22Rv1 (cell line): ENCODE data around the gene NFIA.

Experiments
- H3K27ac ChIP-seq: fragments of 450-650 bp; 2 replicates; pipeline ENCODE4 v1.5.1; 2017
- ZFX ChIP-seq: fragments of 450-650 bp; IDR thresholded peaks from 2 replicates; pipeline ENCODE4 v1.6.1; 2017; ENCODE audit warnings: antibody characterized with exemption, borderline replicate concordance
- TF ChIP-seq, protein P1 (sequence below): fragments of 450-650 bp; IDR thresholded peaks from 2 replicates; pipeline ENCODE4 v1.5.1; 2017; ENCODE audit warnings: mild to moderate bottlenecking

The NFIA gene

DNA sequence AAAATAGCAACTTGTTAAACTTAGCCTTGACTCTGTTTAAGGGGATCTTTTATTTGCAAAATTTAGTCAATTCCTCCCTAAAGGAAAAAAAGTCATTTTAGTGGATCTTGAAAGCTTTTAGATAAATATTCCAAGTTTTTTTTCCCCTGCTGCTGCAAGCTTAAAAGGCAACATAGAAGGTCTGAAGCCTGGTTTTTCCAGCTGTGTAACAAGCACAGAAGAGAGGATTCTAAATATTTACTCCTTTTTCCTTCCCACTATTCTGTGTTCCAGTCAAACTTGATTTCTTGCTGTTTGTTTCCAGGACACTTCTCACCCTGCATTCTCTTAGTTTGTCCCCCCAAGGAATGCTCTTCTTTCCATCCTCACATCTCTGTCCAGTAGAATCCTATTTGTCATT, 86.7 kb downstream of the NFIA start:
- TF ChIP-seq, protein P1, sequence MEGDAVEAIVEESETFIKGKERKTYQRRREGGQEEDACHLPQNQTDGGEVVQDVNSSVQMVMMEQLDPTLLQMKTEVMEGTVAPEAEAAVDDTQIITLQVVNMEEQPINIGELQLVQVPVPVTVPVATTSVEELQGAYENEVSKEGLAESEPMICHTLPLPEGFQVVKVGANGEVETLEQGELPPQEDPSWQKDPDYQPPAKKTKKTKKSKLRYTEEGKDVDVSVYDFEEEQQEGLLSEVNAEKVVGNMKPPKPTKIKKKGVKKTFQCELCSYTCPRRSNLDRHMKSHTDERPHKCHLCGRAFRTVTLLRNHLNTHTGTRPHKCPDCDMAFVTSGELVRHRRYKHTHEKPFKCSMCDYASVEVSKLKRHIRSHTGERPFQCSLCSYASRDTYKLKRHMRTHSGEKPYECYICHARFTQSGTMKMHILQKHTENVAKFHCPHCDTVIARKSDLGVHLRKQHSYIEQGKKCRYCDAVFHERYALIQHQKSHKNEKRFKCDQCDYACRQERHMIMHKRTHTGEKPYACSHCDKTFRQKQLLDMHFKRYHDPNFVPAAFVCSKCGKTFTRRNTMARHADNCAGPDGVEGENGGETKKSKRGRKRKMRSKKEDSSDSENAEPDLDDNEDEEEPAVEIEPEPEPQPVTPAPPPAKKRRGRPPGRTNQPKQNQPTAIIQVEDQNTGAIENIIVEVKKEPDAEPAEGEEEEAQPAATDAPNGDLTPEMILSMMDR, result no peak
- TF ChIP-seq ZFX, result no peak
- H3K27ac ChIP-seq, result no peak overlapping the region

DNA sequence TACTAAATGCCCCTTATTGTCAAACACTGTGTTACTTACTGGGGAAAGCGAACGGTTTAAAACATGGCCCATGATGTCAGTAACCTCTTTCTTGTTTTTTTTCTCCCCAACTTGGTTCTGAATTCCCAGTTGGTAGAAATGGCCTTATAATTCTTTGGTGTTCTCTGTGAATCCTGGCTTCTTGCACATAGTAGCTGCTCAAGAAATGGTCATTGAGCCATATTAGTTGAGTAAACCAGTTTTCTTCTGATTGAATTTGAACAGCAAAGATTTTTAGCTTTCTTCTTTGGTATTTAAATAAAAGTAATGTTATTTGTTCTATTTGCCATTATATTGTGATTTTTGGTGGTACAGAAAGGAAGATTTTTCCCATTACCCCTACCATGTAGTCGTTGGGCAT, 87.3 kb downstream of the NFIA start:
- TF ChIP-seq, protein P1, result no peak
- TF ChIP-seq ZFX, result no peak
- no peak overlapping the region for H3K27ac ChIP-seq

DNA sequence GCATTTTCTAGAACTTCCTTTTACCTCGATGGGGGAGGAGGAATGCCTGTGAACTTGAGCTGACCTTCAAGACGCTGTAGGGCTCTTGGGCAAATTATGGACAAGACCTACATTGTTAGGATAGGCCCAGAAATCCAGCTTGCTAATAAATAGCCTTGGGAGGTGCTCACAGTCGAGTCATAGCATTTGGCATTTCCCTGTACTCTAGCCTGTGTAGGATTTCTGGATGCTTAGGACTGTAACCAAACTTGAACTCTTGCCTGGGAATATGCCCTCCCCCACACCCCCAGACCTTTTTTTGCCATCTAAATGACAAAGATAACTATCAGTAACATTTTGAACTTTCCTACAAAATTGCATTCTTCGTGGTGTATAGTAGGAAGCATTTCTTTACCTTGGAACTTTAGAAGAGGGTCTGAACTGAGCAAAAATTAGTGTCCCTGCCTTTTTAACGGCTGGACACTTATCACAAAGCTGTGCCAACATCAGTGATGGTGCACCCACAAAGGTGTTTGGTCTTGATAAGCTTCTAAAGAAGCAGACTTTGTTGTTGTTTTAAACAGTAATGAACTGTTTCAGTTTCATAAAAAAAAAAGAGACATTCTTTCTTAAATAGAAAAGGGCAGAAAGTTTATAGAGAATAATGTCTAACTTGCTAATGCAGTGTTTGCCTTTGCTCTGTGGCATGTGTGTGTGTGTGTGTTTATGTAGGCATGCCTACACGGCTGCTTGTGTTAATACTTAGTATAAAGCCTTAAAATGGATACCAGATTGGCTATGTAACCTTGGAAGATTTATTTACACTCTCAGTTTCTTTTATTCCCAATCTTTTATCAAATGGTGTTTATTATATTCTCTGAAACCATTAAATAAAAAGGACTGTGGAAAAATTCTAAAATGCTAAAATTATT, 88.2 kb downstream of the NFIA start:
- H3K27ac ChIP-seq, result no peak overlapping the region
- TF ChIP-seq, protein P1, result no peak
- no peak for TF ChIP-seq ZFX

DNA sequence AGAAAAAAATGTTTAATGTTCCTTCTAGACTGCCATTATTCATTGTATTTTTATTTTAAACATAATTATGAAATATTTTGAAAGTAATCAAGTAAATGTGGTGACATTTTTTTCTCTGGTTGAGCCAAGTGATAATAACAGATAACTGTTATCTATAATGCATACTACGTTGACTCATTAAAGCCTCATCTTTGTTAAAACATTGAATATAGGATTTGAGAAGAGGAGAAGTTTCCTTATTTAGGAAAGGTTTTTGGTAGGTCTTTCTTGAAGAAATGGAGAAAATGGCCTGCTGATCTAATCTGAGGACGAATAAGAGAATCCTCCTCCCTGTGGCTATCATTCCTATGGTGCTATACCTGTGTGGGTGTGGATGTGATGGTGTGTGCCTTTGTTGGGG, 89.0 kb downstream of the NFIA start:
- no peak for TF ChIP-seq ZFX
- TF ChIP-seq, protein P1, result no peak
- H3K27ac ChIP-seq, result no peak overlapping the region

DNA sequence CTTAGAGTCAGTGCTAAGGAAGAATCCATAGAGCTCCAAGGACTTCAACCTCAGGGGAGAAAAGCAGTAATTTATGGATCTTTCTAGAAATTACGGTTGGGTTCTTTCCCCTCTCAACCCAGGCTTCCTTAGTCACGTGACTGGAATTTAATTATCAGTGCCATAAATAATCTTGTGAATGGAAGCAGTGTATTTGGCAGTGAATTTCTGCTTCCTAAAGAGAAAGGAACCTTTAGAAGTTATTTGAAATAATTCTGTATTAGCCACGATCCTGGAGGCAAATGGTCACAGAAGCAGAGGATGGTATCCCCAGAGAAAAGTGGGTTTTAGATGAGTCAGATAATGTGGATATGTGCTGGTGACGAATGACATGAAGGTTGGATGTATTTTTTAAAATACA, 89.6 kb downstream of the NFIA start:
- no peak for TF ChIP-seq ZFX
- TF ChIP-seq, protein P1, result no peak
- H3K27ac ChIP-seq, result no peak overlapping the region

DNA sequence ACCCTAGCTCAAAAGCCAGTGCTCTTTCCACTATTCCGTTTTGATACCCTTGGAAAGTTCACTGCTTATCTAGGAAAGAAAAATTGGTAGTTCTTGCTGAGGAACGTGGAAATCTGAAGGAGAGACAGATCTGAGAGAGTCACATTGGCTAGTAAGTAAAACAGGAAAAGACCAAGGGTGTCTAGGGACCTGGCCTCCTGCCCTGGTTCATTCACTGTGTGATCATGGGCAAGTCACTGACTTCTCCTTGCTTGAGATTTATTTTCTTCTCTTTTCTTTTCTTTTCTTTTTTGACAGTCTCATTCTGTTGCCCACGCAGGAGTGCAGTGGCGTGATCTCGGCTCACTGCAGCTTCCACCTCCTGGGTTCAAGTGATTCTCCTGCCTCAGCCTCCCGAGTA, 90.8 kb downstream of the NFIA start:
- no peak overlapping the region for H3K27ac ChIP-seq
- TF ChIP-seq ZFX, result no peak
- TF ChIP-seq, protein P1, result no peak

DNA sequence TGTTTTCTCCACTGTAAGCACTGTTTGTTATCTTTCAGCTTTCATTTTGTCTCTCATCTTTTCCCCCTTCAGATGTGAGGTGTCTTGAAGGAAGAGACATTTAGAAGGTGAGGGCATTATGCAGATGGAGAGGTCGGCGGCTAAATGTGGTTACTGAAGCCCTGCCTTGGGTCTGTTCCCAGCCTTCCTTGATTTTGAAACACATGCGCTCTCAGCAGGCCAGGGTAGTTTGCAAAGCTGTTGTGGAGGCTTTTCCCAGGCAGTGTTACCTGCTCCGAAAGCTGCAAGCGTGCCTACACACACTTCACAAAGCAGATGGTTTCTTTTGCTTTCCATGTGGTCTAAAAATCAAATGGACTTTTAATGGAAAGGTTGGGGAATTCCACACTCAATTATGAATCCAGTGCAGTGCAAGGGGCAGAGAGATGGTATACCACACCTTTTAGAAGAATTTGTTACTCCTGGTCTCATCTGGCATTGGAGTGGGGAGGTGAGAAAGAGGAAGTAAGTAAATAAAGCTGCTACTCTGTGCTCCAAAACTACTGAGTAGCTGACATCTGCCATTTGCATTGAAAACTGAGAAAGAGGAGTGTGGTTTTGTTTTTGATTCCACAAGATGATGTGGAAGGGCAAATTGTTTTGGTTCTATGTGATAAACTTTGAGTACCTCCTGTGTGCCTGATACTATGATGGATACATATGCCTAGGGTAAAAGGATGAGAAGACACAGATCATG, 91.9 kb downstream of the NFIA start:
- TF ChIP-seq, protein P1, result no peak
- no peak for TF ChIP-seq ZFX

More for the DNA sequence above, 91.9 kb downstream of the NFIA start:
- no peak overlapping the region for H3K27ac ChIP-seq
